GM12891 (cell line): ENCODE results near the gene CNOT11.
"Not testable (repeated sequence)": the region's sequence is repeated elsewhere in the genome, so short reads cannot be mapped to it uniquely, and the experiment has no call there.

ENCODE experiments used
- PAX5 ChIP-seq: IDR thresholded peaks from 2 replicates; pipeline ENCODE4 v1.6.1; 2011; ENCODE audit warnings: low read length, moderate library complexity, mild to moderate bottlenecking; ENCODE audit not compliant: insufficient read depth, severe bottlenecking
- POLR2A ChIP-seq: IDR thresholded peaks from 2 replicates; pipeline ENCODE4 v1.6.1; 2011; ENCODE audit warnings: low read depth, low read length, control low read depth
- POLR2AphosphoS5 ChIP-seq: IDR thresholded peaks from 2 replicates; pipeline ENCODE4 v1.6.1; 2011; ENCODE audit warnings: low read depth, low read length, control low read depth
- POU2F2 ChIP-seq: IDR thresholded peaks from 2 replicates; pipeline ENCODE4 v1.6.1; 2011; ENCODE audit warnings: low read depth, mild to moderate bottlenecking, control low read depth, low read length, moderate library complexity
- TAF1 ChIP-seq: IDR thresholded peaks from 2 replicates; pipeline ENCODE4 v1.6.1; 2011; ENCODE audit warnings: low read depth, low read length, control low read depth

DNA sequence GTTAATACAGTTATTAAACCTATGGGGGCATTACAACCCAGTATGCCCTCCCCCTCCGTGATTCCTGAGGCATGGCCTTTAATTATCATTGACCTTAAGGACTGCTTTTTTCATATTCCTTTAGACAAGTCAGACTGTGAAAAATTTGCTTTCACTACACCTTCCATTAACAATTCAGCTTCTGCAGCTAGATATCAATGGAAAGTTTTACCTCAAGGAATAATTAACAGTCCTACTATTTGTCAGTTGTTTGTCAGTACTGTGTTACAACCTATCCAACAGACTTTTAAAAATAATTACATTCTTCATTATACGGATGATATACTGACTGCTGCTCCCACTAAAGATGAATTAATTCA is 12.9 kb upstream of the CNOT11 start:
- not testable (repeated sequence) for TF ChIP-seq POLR2AphosphoS5, POLR2A, PAX5, TAF1, POU2F2
